MM.1S (cell line): ENCODE data around the gene ATP1A4.

Experiments used
- DNase-seq: peaks from one replicate; pipeline ENCODE4 v3.0.0-alpha.2; 2015
- H2AFZ ChIP-seq: fragments of 300-600 bp; sonication (generic); 2 replicates; pipeline ENCODE4 v1.6.0; 2016; ENCODE audit warnings: antibody characterized with exemption, low read length
- H3F3A ChIP-seq: fragments of 300-600 bp; sonication (generic); 2 replicates; pipeline ENCODE4 v1.6.1; 2016; ENCODE audit warnings: mild to moderate bottlenecking, antibody characterized with exemption, low read length, moderate library complexity, mixed read lengths; ENCODE audit not compliant: insufficient read depth
- H3K27ac ChIP-seq: fragments of 300-600 bp; sonication (generic); 2 replicates; pipeline ENCODE4 v1.5.1; 2016; ENCODE audit warnings: mild to moderate bottlenecking, low read length
- H3K27me3 ChIP-seq: fragments of 300-600 bp; sonication (generic); replicated peaks from 2 replicates; pipeline ENCODE4 v1.6.0; 2016; ENCODE audit warnings: low read length; ENCODE audit not compliant: insufficient read depth
- H3K36me3 ChIP-seq: fragments of 300-600 bp; sonication (generic); replicated peaks from 2 replicates; pipeline ENCODE4 v1.6.1; 2016; ENCODE audit warnings: mild to moderate bottlenecking, low read length, mixed read lengths; ENCODE audit not compliant: insufficient read depth
- H3K4me1 ChIP-seq: fragments of 300-600 bp; sonication (generic); 2 replicates; pipeline ENCODE4 v1.6.1; 2016; ENCODE audit warnings: low read length, mixed read lengths
- H3K4me2 ChIP-seq: fragments of 300-600 bp; sonication (generic); 2 replicates; pipeline ENCODE4 v1.6.0; 2016; ENCODE audit warnings: low read depth, low read length
- H3K4me3 ChIP-seq: fragments of 300-600 bp; sonication (generic); 2 replicates; pipeline ENCODE4 v1.5.1; 2016; ENCODE audit warnings: low read length, mixed read lengths
- H3K79me2 ChIP-seq: fragments of 300-600 bp; sonication (generic); 2 replicates; pipeline ENCODE4 v1.6.1; 2016; ENCODE audit warnings: mixed run types, low read length, mixed read lengths
- H3K9ac ChIP-seq: fragments of 300-600 bp; sonication (generic); 2 replicates; pipeline ENCODE4 v1.6.1; 2016; ENCODE audit warnings: low read length, mixed read lengths
- H3K9me2 ChIP-seq: fragments of 300-600 bp; sonication (generic); replicated peaks from 2 replicates; pipeline ENCODE4 v1.6.1; 2016; ENCODE audit warnings: mild to moderate bottlenecking, low read length, mixed read lengths; ENCODE audit not compliant: insufficient read depth
- H3K9me3 ChIP-seq: fragments of 300-600 bp; sonication (generic); replicated peaks from 2 replicates; pipeline ENCODE4 v1.6.1; 2016; ENCODE audit warnings: mild to moderate bottlenecking, low read length, mixed read lengths; ENCODE audit not compliant: insufficient read depth
- H4K20me1 ChIP-seq: fragments of 300-600 bp; sonication (generic); 2 replicates; pipeline ENCODE4 v1.6.1; 2016; ENCODE audit warnings: mild to moderate bottlenecking, low read length, moderate library complexity, mixed read lengths; ENCODE audit not compliant: insufficient read depth
- EZH2 ChIP-seq: fragments of 300-600 bp; sonication (generic); optimal IDR thresholded peaks from 2 replicates; pipeline ENCODE3; 2017; ENCODE audit warnings: low read depth, mild to moderate bottlenecking, antibody characterized with exemption, low read length, mixed read lengths
- EZH2phosphoT487 ChIP-seq: fragments of 300-600 bp; sonication (generic); IDR thresholded peaks from 2 replicates; pipeline ENCODE4 v1.6.1; 2018; ENCODE audit warnings: antibody characterized with exemption, low read length
- TF ChIP-seq, protein P1 (sequence below): fragments of 300-600 bp; sonication (generic); IDR thresholded peaks from 2 replicates; pipeline ENCODE4 v1.5.1; 2016; ENCODE audit warnings: antibody characterized with exemption, low read length, mixed read lengths

Gene ATP1A4

DNA sequence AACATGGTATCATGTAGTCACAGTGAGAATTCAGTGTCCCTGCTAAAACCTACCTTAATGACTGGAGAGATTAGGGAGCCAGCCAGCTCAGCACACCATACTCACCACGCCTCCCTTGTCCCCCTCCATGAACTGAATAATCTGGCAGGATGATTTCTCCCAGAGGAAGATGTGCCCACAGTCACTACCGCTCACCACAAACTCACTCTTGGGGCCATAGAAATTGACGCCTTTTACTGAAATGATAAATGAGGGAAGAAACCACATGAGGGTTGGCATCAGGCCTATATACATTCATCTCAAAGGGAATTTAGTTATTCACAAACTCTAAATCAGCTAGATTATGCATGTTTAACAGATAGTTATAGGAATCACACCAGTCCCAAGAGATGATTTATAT, 71.1 kb downstream of the ATP1A4 start:
- Histone ChIP-seq H3K9me2 (no peaks in the 10 kb centered on the region), H2AFZ (no peak overlapping the region), H3F3A (peaks cover 4% of the 10 kb centered on the region; the same call in 1 of the 2 replicates), H4K20me1 (no peaks in the 10 kb centered on the region), H3K27me3 (no peaks in the 10 kb centered on the region), H3K79me2 (no peaks in the 10 kb centered on the region), H3K27ac (no peak overlapping the region), H3K4me3 (no peak overlapping the region), H3K9me3 (no peaks in the 10 kb centered on the region), H3K36me3 (peaks cover 15% of the 10 kb centered on the region), H3K9ac (no peak overlapping the region), H3K4me1 (peaks cover 10% of the 10 kb centered on the region), H3K4me2 (no peak overlapping the region)
- DNase-seq: no peak
- TF ChIP-seq EZH2phosphoT487 (no peak), EZH2 (no peak)
- TF ChIP-seq, protein P1, sequence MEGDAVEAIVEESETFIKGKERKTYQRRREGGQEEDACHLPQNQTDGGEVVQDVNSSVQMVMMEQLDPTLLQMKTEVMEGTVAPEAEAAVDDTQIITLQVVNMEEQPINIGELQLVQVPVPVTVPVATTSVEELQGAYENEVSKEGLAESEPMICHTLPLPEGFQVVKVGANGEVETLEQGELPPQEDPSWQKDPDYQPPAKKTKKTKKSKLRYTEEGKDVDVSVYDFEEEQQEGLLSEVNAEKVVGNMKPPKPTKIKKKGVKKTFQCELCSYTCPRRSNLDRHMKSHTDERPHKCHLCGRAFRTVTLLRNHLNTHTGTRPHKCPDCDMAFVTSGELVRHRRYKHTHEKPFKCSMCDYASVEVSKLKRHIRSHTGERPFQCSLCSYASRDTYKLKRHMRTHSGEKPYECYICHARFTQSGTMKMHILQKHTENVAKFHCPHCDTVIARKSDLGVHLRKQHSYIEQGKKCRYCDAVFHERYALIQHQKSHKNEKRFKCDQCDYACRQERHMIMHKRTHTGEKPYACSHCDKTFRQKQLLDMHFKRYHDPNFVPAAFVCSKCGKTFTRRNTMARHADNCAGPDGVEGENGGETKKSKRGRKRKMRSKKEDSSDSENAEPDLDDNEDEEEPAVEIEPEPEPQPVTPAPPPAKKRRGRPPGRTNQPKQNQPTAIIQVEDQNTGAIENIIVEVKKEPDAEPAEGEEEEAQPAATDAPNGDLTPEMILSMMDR: no peak

DNA sequence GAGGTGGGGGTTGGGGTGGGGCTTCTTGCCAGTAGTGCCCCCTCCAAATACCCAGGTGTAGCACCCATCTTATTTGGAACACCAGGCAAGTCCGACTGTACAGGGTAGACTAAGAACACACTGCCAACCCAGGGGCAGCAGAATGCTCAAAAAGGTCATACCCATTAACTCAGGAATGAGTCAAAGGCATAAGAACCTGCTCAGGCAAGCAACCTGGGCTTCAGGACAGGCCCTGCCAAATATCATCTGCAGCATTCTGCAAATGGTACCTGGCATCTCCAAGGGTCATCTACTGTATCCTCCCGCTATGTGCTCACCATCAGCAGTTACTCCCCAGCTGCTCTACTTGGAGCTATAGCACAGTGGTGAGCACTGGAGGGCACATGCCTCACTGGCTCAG, 73.2 kb downstream of the ATP1A4 start:
- Histone ChIP-seq H3K4me2 (no peak overlapping the region), H2AFZ (no peak overlapping the region), H3F3A (peaks cover 4% of the 10 kb centered on the region; the same call in 1 of the 2 replicates), H3K79me2 (no peaks in the 10 kb centered on the region), H3K4me3 (no peak overlapping the region), H3K36me3 (peaks cover 18% of the 10 kb centered on the region), H4K20me1 (no peaks in the 10 kb centered on the region), H3K9me2 (no peaks in the 10 kb centered on the region), H3K27ac (no peak overlapping the region), H3K9ac (no peak overlapping the region), H3K4me1 (peaks cover 11% of the 10 kb centered on the region), H3K27me3 (no peaks in the 10 kb centered on the region), H3K9me3 (no peaks in the 10 kb centered on the region)
- no peak for DNase-seq
- TF ChIP-seq EZH2 (no peak), EZH2phosphoT487 (no peak)
- TF ChIP-seq, protein P1: no peak

DNA sequence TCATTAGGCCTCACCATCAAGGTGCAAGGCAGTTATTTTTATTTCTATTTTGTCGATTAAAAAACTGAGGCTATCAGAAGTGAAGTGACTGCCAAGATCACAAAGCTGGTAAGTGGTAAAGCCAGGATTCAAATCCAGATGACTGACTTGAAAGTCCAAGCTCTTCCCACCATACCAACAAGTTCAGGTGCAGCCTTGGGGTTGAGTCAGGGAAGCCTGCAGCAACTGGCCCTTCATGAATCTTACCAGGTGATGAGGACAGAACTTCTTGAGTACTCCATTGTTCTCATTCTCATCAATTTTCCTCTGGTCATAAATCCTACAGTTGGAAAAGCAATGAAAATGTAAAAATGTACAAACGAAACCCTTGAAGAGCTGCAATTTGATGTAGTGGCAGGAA, 73.9 kb downstream of the ATP1A4 start:
- Histone ChIP-seq H3F3A (peaks cover 4% of the 10 kb centered on the region; the same call in 1 of the 2 replicates), H3K36me3 (peaks cover 18% of the 10 kb centered on the region), H3K27me3 (no peaks in the 10 kb centered on the region), H3K9ac (no peak overlapping the region), H3K9me2 (no peaks in the 10 kb centered on the region), H3K4me3 (no peak overlapping the region), H3K4me2 (no peak overlapping the region), H2AFZ (no peak overlapping the region), H4K20me1 (no peaks in the 10 kb centered on the region), H3K27ac (no peak overlapping the region), H3K4me1 (peaks cover 11% of the 10 kb centered on the region), H3K9me3 (no peaks in the 10 kb centered on the region), H3K79me2 (no peaks in the 10 kb centered on the region)
- no peak for DNase-seq
- TF ChIP-seq EZH2phosphoT487: no peak
- TF ChIP-seq, protein P1: no peak
- no peak for TF ChIP-seq EZH2
